Endothelial cell of umbilical vein (primary cell): ENCODE results near the gene MASP1. TPM values are rescaled to one million over a fixed set of nuclear protein-coding genes. Genes with fewer than 3 reads are reported as not detected.
"Not testable (repeated sequence)": the region's sequence is repeated elsewhere in the genome, so short reads cannot be mapped to it uniquely, and the experiment has no call there.

Experiments
- BruUV-seq: library from RNA; stranded (reverse); fragments of 400-500 nt; replicated peaks from 2 replicates; lab custom pipeline; 2021; lab: Mats Ljungman, UMichigan
- CTCF ChIA-PET: fragments of 300-600, 350-600 bp; sonication (Branson Sonifier 250); formaldehyde crosslinking; loops from one replicate; lab custom pipeline; 2021; ENCODE audit warnings: antibody characterized with exemption, inconsistent platforms; lab: Charles Lee
- POLR2A ChIA-PET: fragments of 300-600, 350-600 bp; sonication (Branson Sonifier 250); formaldehyde crosslinking; loops from one replicate; lab custom pipeline; 2021; ENCODE audit warnings: antibody characterized with exemption, inconsistent platforms; lab: Charles Lee
- DNase-seq: peaks from one replicate; pipeline ENCODE4 v3.0.0-alpha.2; 2011; ENCODE audit warnings: low read depth, low spot score
- FAIRE-seq: peaks from 2 replicates; lab custom pipeline; 2011; peaks lifted over from hg19 to GRCh38; lab: Jason Lieb, UNC
- H2AFZ ChIP-seq: 2 replicates; pipeline ENCODE4 v1.6.0; 2012; ENCODE audit warnings: low read depth, low read length, control low read depth, inconsistent platforms
- H3K27ac ChIP-seq: 2 replicates; pipeline ENCODE4 v1.5.1; 2011; ENCODE audit warnings: low read depth, mild to moderate bottlenecking, control low read depth, low read length, moderate library complexity; ENCODE audit not compliant: insufficient read depth
- H3K27me3 ChIP-seq, 2 experiments: 2 replicates each; pipeline versions ENCODE4 v1.6.0 to v1.6.1; 2011; ENCODE audit warnings: low read length in 2 of 2, mixed read lengths in 1 of 2; ENCODE audit not compliant: control insufficient read depth in 2 of 2, insufficient read depth in 2 of 2
- H3K36me3 ChIP-seq, 2 experiments: 2 replicates in 1 of 2; 3 replicates in 1 of 2; pipeline ENCODE4 v1.5.1; 2011; ENCODE audit warnings: low read length in 2 of 2, mild to moderate bottlenecking in 1 of 2, moderate library complexity in 1 of 2; ENCODE audit not compliant: control insufficient read depth in 2 of 2, insufficient read depth in 2 of 2; ENCODE audit errors: extremely low read depth in 1 of 2
- H3K4me1 ChIP-seq: 3 replicates; pipeline ENCODE4 v1.5.1; 2011; ENCODE audit warnings: mild to moderate bottlenecking, low read length; ENCODE audit not compliant: control insufficient read depth, insufficient read depth; ENCODE audit errors: extremely low read depth
- H3K4me2 ChIP-seq: 2 replicates; pipeline ENCODE4 v1.6.1; 2011; ENCODE audit warnings: low read length, control low read depth, mixed read lengths; ENCODE audit not compliant: insufficient read depth
- H3K4me3 ChIP-seq, 3 experiments: fragments of 200-600 bp in 1 of 3; sonication (generic), shearing (Covaris generic) in 1 of 3; replicated peaks in 1 of 3; 2 replicates each; pipeline ENCODE4 v1.5.1; 2011 to 2016; ENCODE audit warnings: control low read depth in 3 of 3, low read length in 3 of 3, mild to moderate bottlenecking in 2 of 3, inconsistent platforms in 1 of 3, low read depth in 1 of 3, moderate library complexity in 1 of 3; ENCODE audit not compliant: insufficient read depth in 1 of 3
- H3K79me2 ChIP-seq: 2 replicates; pipeline ENCODE4 v1.6.0; 2012; ENCODE audit warnings: low read length, inconsistent platforms; ENCODE audit not compliant: control insufficient read depth, insufficient read depth
- H3K9ac ChIP-seq: replicated peaks from 2 replicates; pipeline ENCODE3; 2011; ENCODE audit warnings: low read length, control low read depth; ENCODE audit not compliant: insufficient read depth; ENCODE audit errors: extremely low read depth
- H3K9me1 ChIP-seq: replicated peaks from 3 replicates; pipeline ENCODE4 v1.6.0; 2011; ENCODE audit warnings: mild to moderate bottlenecking, low read length; ENCODE audit not compliant: control insufficient read depth, insufficient read depth; ENCODE audit errors: extremely low read depth
- H3K9me3 ChIP-seq: replicated peaks from 2 replicates; pipeline ENCODE4 v1.5.1; 2012; ENCODE audit warnings: low read length, inconsistent platforms; ENCODE audit not compliant: control insufficient read depth, insufficient read depth
- H4K20me1 ChIP-seq: replicated peaks from 2 replicates; pipeline ENCODE3; 2011; ENCODE audit warnings: mild to moderate bottlenecking, low read length; ENCODE audit not compliant: control insufficient read depth, insufficient read depth; ENCODE audit errors: extremely low read depth
- EZH2 ChIP-seq: IDR thresholded peaks from 2 replicates; pipeline ENCODE4 v1.6.1; 2012; ENCODE audit warnings: borderline replicate concordance, low read depth, mild to moderate bottlenecking, moderate library complexity, low read length, inconsistent platforms; ENCODE audit not compliant: severe bottlenecking
- FOS ChIP-seq: IDR thresholded peaks from 2 replicates; pipeline ENCODE4 v1.6.1; 2011; ENCODE audit warnings: mild to moderate bottlenecking, low read length, moderate library complexity, borderline replicate concordance; ENCODE audit not compliant: insufficient read depth
- GATA2 ChIP-seq: IDR thresholded peaks from 2 replicates; pipeline ENCODE4 v1.7.0; 2011; ENCODE audit warnings: low read depth, mild to moderate bottlenecking, moderate library complexity, mixed read lengths, low read length; ENCODE audit not compliant: insufficient read length, insufficient read depth
- JUN ChIP-seq: IDR thresholded peaks from 2 replicates; pipeline ENCODE4 v1.6.1; 2011; ENCODE audit warnings: borderline replicate concordance, low read depth; ENCODE audit not compliant: insufficient read length, insufficient read depth
- POLR2A ChIP-seq: IDR thresholded peaks from 2 replicates; pipeline ENCODE4 v1.6.1; 2012; ENCODE audit warnings: low read depth, mild to moderate bottlenecking, control low read depth, low read length
- POLR2AphosphoS5 ChIP-seq: IDR thresholded peaks from 2 replicates; pipeline ENCODE4 v1.6.1; 2012; ENCODE audit warnings: low read depth, mild to moderate bottlenecking, control low read depth, low read length, moderate library complexity; ENCODE audit not compliant: insufficient read depth
- dilution Hi-C: fragments of 300-500 bp; cut with MboI; formaldehyde crosslinking; loops from one replicate; pipeline ENCODE4 v1.15.0; 2019; ENCODE audit warnings: low sequenced_read_pairs; ENCODE audit not compliant: extremely low pct_ligation_motif_present
- intact Hi-C: fragments of 100-400 bp; cut with micrococcal nuclease; formaldehyde crosslinking; loops from one replicate; pipeline ENCODE4 v1.10.0; 2022
- polyA plus RNA-seq, 4 experiments: library from polyadenylated mRNA; depleted of rRNA in 3 of 4; stranded (reverse) in 3 of 4; unstranded in 1 of 4; fragments of >200 nt; gene quantifications; 2 replicates each; pipeline versions ENCODE4 v1.2.1 to v1.2.3, GENCODE V29; 2011 to 2012; ENCODE audit warnings: missing spikeins in 1 of 4
- total RNA-seq: library from RNA; stranded (reverse); gene quantifications from 2 replicates; pipeline ENCODE4 v1.2.3, GENCODE V29; 2021
- TF ChIP-seq, protein P1 (sequence below): IDR thresholded peaks from 2 replicates; pipeline ENCODE4 v1.6.1; 2011; ENCODE audit not compliant: insufficient read depth, insufficient read length

The MASP1 gene
- total and polyA plus RNA-seq, 2 donors (not counting 3 experiments of a cell fraction or from before 2014, with no cell fraction given) = 0.31 to 0.50 TPM

DNA sequence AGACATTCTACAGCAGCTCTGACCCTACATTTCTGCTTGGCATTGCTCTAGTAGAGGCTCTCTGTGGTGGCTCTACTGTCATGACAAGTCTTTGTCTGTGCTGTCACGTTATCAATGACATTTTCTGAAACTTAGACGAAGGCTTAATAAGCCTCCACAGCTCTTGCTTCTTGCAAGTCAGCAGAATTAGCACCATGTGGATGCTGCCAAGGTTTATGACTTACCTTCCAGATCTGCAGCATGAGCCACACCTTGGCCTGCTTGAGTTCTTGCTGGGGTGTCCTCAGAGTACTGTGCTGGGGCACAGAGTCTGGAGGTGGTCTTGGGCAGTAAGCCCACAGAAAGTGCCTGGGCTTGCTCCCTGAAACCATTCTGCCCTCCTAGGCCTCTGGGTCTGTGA lies 84.5 kb downstream of the MASP1 start:
- FAIRE-seq (no peak), DNase-seq (no peak)
- dilution Hi-C loops (no loop called here), intact Hi-C loops (no loop called here)
- Histone ChIP-seq H3K79me2 (no peaks in the 10 kb centered on the region), H3K4me3 (no peak overlapping the region), H3K27ac (no peak overlapping the region), H4K20me1 (no peaks in the 10 kb centered on the region), H3K36me3 (no peaks in the 10 kb centered on the region), H3K9ac (no peak overlapping the region), H3K4me1 (no peaks in the 10 kb centered on the region), H3K9me1 (no peaks in the 10 kb centered on the region), H3K27me3 (peaks cover 2 to 3% of the 10 kb centered on the region in 2 experiments), H2AFZ (no peak overlapping the region), H3K4me2 (no peak overlapping the region), H3K9me3 (no peaks in the 10 kb centered on the region)
- ChIA-PET POLR2A (no interaction called here), CTCF (interaction anchor here (1.1 kb wide), 1 partner anchor 14 kb away, joined by 4 read pairs; no protein-coding TSS in a partner anchor)
- TF ChIP-seq JUN (no peak), GATA2 (no peak), POLR2AphosphoS5 (no peak), FOS (no peak), POLR2A (no peak), EZH2 (no peak)
- no TSS peak for BruUV-seq

DNA sequence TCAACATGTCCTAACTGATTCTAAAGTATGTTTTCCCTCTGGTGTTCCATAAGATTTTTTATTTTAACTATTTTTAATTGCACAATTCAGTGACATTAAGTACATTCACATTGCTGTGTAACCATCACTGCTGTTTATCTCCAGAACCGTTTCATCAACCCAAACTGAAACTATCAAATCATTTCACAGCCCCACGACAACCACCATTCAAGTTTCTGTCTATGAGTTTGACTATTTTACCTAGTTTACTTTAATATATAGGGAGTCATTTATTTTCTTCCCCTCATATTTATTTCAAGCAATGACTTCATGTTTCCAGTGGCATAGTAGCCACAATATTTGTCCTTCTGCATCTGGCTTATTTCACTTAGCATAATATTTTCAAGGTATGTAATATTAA lies 85.9 kb downstream of the MASP1 start:
- H3K27me3 ChIP-seq = peaks cover 0 to 3% of the 10 kb centered on the region in 2 experiments
- H3K79me2 ChIP-seq = no peaks in the 10 kb centered on the region
- no peak overlapping the region for H3K4me2 ChIP-seq
- no peaks in the 10 kb centered on the region for H3K36me3 ChIP-seq
- intact Hi-C loops (no loop called here), dilution Hi-C loops (no loop called here)
- no peak for FAIRE-seq
- TF ChIP-seq FOS (no peak), JUN (no peak), POLR2AphosphoS5 (no peak)
- TF ChIP-seq, protein P1, sequence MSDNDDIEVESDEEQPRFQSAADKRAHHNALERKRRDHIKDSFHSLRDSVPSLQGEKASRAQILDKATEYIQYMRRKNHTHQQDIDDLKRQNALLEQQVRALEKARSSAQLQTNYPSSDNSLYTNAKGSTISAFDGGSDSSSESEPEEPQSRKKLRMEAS = no peak
- no peaks in the 10 kb centered on the region for H3K9me1 ChIP-seq
- no peak overlapping the region for H3K9ac ChIP-seq
- H3K4me3 ChIP-seq = no peak overlapping the region
- no TSS peak for BruUV-seq
- DNase-seq = no peak
- ChIA-PET POLR2A (no interaction called here), CTCF (interaction anchor here (1.5 kb wide), 1 partner anchor 474 kb away, joined by 3 read pairs; no protein-coding TSS in a partner anchor)
- no peaks in the 10 kb centered on the region for H3K4me1 ChIP-seq
- no peaks in the 10 kb centered on the region for H3K9me3 ChIP-seq
- no peak overlapping the region for H2AFZ ChIP-seq
- H3K27ac ChIP-seq = no peak overlapping the region
- no peaks in the 10 kb centered on the region for H4K20me1 ChIP-seq

DNA sequence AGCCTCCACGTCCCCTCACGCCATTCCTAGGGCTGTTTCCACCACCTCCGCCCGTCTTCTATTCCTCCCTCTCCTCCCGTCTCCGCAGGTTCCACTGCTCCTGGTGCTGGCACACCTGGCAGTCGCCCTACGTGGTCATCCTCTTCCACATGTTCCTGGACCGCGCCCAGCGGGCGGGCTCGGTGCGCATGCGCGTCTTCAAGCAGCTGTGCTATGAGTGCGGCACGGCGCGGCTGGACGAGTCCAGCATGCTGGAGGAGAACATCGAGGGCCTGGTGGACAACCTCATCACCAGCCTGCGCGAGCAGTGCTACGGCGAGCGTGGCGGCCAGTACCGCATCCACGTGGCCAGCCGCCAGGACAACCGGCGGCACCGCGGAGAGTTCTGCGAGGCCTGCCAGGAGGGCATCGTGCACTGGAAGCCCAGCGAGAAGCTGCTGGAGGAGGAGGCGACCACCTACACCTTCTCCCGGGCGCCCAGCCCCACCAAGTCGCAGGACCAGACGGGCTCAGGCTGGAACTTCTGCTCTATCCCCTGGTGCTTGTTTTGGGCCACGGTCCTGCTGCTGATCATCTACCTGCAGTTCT lies 92.0 kb downstream of the MASP1 start:
- dilution Hi-C loops, H3K4me3 ChIP-seq, H3K36me3 ChIP-seq, H3K9ac ChIP-seq, H3K9me1 ChIP-seq, FAIRE-seq, POLR2A ChIA-PET, H2AFZ ChIP-seq, H3K4me1 ChIP-seq, BruUV-seq, intact Hi-C loops, CTCF ChIA-PET, H3K27me3 ChIP-seq, H3K9me3 ChIP-seq, H3K79me2 ChIP-seq, H3K4me2 ChIP-seq, H3K27ac ChIP-seq, H4K20me1 ChIP-seq, DNase-seq: not testable (repeated sequence)
